ENCODE data around the gene NTHL1. TPM values are rescaled to one million over a fixed set of nuclear protein-coding genes. Genes with fewer than 3 reads are reported as not detected.

NTHL1 gene
- total and polyA plus RNA-seq, 2 of the 4 experiments (the other 2 are of a cell fraction), result 22.8 to 28.0 TPM

DNA sequence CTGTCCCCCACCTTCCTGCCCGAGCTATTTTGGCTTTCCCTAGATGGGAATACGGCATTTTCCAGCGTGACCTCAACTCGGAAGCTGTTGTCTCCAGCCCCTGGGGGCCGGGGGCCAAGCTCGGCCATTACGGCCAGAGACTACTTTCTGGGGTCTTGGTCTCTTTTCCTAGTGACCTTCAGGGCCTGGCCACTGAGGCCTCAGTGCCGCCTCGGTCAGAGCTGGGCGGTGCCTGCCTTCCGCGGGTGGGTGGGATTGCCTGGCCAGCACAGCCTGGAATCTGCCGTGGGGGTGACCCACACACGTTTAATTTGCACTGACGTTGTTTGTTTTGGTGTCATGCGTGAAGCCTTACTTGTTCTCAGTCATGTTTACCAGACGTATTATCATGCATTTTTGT, 29.4 kb upstream of the NTHL1 start:
- no peak overlapping the region for H3K4me3 ChIP-seq (ENCODE audit: insufficient read depth, low read depth, low read length)
- no peak overlapping the region for H4K91ac ChIP-seq (ENCODE audit: insufficient read depth, low read depth, low read length)
- ATAC-seq (ENCODE audit: low read depth) (no peak), DNase-seq (no peak)
- intact Hi-C loops (cut with micrococcal nuclease) (no loop called here), in situ Hi-C loops (cut with MboI; ENCODE audit: low sequenced_read_pairs) (no loop called here), dilution Hi-C loops (cut with HindIII; ENCODE audit: low sequenced_read_pairs, unreplicated experiment) (no loop called here)
- no peaks in the 10 kb centered on the region for H3K9me3 ChIP-seq (ENCODE audit: control insufficient read depth, insufficient read depth, low read length)
- H3K56ac ChIP-seq (ENCODE audit: extremely low read depth, insufficient read depth, low read length), result no peak overlapping the region
- no peak overlapping the region for H2AK9ac ChIP-seq (replicated peaks; ENCODE audit: low read depth, low read length, poor library complexity)
- no peak overlapping the region for H3K18ac ChIP-seq (ENCODE audit: low read depth, low read length)
- no peak overlapping the region for H3K4me2 ChIP-seq (ENCODE audit: low read depth, low read length)
- H3K79me1 ChIP-seq (ENCODE audit: low read depth in 1 of 2, low read length in 2 of 2), result no peaks in the 10 kb centered on the region; a peak in 1 of 4 replicates
- no peak overlapping the region for H2BK5ac ChIP-seq (ENCODE audit: low read depth, low read length, poor library complexity, severe bottlenecking)
- no peak overlapping the region for H3K27ac ChIP-seq (ENCODE audit: insufficient read depth, low read length)
- H4K5ac ChIP-seq (ENCODE audit: low read depth, low read length), result no peak overlapping the region
- H3K9me1 ChIP-seq (ENCODE audit: insufficient read depth, low read length), result no peaks in the 10 kb centered on the region
- ChIA-PET CTCF (no interaction called here), POLR2A (ENCODE audit: unreplicated experiment) (interaction anchor here (0.6 kb wide), 1 partner anchor 85 kb away, joined by 11 read pairs; no protein-coding TSS in a partner anchor)
- BruUV-seq (replicated peaks), result no TSS peak
- WGBS, 2 experiments (ENCODE audit: extremely low coverage in 2 of 2, insufficient read length in 1 of 2), result 94% methylated on average over 16 of the region's 17 CpGs; no CpG with 5 or more reads in 1 of the 2 experiments
- H3K14ac ChIP-seq (replicated peaks; ENCODE audit: low read depth, low read length), result no peak overlapping the region
- no peaks in the 10 kb centered on the region for H4K20me1 ChIP-seq (ENCODE audit: insufficient read depth, low read length)
- TF ChIP-seq CHD1 (IDR thresholded peaks at IDR 0.05; ENCODE audit: low read depth, low read length) (no peak), RFX5 (IDR thresholded peaks at IDR 0.05; ENCODE audit: low read depth, low read length) (no peak), RAD21 (IDR thresholded peaks at IDR 0.05; ENCODE audit: low read length) (no peak), RCOR1 (IDR thresholded peaks at IDR 0.05; ENCODE audit: insufficient replicate concordance, low read length) (no peak), MAFK (IDR thresholded peaks at IDR 0.05; ENCODE audit: low read depth, low read length) (no peak), CEBPB (IDR thresholded peaks at IDR 0.05; ENCODE audit: low read depth, low read length) (no peak), SMC3 (IDR thresholded peaks at IDR 0.05; ENCODE audit: low read depth, low read length) (no peak), POLR2A (IDR thresholded peaks at IDR 0.05; ENCODE audit: low read depth, low read length) (no peak), MAZ (IDR thresholded peaks at IDR 0.05; ENCODE audit: borderline replicate concordance, low read depth, low read length) (no peak)
- TF ChIP-seq, protein P1, sequence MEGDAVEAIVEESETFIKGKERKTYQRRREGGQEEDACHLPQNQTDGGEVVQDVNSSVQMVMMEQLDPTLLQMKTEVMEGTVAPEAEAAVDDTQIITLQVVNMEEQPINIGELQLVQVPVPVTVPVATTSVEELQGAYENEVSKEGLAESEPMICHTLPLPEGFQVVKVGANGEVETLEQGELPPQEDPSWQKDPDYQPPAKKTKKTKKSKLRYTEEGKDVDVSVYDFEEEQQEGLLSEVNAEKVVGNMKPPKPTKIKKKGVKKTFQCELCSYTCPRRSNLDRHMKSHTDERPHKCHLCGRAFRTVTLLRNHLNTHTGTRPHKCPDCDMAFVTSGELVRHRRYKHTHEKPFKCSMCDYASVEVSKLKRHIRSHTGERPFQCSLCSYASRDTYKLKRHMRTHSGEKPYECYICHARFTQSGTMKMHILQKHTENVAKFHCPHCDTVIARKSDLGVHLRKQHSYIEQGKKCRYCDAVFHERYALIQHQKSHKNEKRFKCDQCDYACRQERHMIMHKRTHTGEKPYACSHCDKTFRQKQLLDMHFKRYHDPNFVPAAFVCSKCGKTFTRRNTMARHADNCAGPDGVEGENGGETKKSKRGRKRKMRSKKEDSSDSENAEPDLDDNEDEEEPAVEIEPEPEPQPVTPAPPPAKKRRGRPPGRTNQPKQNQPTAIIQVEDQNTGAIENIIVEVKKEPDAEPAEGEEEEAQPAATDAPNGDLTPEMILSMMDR (conservative IDR thresholded peaks at IDR 0.05; ENCODE audit: low read depth, low read length), result no peak
- TF ChIP-seq, protein P2, sequence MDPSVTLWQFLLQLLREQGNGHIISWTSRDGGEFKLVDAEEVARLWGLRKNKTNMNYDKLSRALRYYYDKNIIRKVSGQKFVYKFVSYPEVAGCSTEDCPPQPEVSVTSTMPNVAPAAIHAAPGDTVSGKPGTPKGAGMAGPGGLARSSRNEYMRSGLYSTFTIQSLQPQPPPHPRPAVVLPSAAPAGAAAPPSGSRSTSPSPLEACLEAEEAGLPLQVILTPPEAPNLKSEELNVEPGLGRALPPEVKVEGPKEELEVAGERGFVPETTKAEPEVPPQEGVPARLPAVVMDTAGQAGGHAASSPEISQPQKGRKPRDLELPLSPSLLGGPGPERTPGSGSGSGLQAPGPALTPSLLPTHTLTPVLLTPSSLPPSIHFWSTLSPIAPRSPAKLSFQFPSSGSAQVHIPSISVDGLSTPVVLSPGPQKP (IDR thresholded peaks at IDR 0.05; ENCODE audit: borderline replicate concordance, low read depth, low read length), result no peak
- H2BK120ac ChIP-seq (ENCODE audit: low read depth, low read length), result no peak overlapping the region
- no peak overlapping the region for H3K23ac ChIP-seq (ENCODE audit: low read depth, low read length)
- no peak overlapping the region for H3K4ac ChIP-seq (ENCODE audit: low read depth, low read length)
- no peak overlapping the region for H3K9ac ChIP-seq (ENCODE audit: low read depth, low read length)
- no peaks in the 10 kb centered on the region for H3K27me3 ChIP-seq (ENCODE audit: control insufficient read depth, insufficient read depth, low read length)
- peaks cover 1% of the 10 kb centered on the region; the same call in 1 of the 2 replicates for H3K4me1 ChIP-seq (ENCODE audit: control insufficient read depth, insufficient read depth, low read length)
- no peak overlapping the region for H2AFZ ChIP-seq (replicated peaks; ENCODE audit: low read length, poor library complexity)
- H2AK5ac ChIP-seq (ENCODE audit: low read depth, low read length), result no peak overlapping the region
- no peak overlapping the region for H2BK20ac ChIP-seq (ENCODE audit: low read depth, low read length)
- H3K36me3 ChIP-seq (ENCODE audit: control insufficient read depth, insufficient read depth, low read length), result peaks cover 65% of the 10 kb centered on the region
- no peak overlapping the region for H2BK15ac ChIP-seq (ENCODE audit: low read depth, low read length)
- no peak overlapping the region for H4K8ac ChIP-seq (ENCODE audit: low read depth in 2 of 2, low read length in 2 of 2)
